ENCODE data around the gene TEX38. TPM values are rescaled to one million over a fixed set of nuclear protein-coding genes. Genes with fewer than 3 reads are reported as not detected.

TEX38 gene
- total RNA-seq, 2 donors from 2014 or later: not detected

DNA sequence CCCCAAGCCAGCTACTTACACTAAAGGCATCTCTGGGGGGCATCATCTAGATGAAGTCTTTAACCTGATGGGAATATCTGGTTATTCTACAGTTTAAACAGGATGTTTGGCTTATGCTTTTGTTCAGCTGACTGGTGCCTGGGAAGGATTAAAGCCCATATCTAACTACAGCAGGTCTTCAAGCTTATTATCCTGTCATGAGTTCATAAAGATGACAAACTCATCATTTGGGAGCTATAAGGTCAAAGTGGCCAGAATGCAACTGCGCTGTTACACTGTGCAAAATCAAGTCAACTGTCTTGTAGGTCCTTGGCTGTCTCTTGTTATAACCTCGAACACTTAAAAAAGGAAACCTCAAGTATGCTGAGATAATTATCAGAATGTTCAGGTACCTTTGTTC, 36.4 kb upstream of the TEX38 start:
- Histone ChIP-seq H3K9ac (ENCODE audit: low read depth in 2 of 2, low read length in 2 of 2) (no peak overlapping the region), H3K27me3 (no peaks in the 10 kb centered on the region), H3K9me3 (no peaks in the 10 kb centered on the region), H3K4me1 (peaks cover 4% of the 10 kb centered on the region), H3K4me3 (no peak overlapping the region), H3K36me3 (no peaks in the 10 kb centered on the region), H3K27ac (no peak overlapping the region)
- TF ChIP-seq, protein P1, sequence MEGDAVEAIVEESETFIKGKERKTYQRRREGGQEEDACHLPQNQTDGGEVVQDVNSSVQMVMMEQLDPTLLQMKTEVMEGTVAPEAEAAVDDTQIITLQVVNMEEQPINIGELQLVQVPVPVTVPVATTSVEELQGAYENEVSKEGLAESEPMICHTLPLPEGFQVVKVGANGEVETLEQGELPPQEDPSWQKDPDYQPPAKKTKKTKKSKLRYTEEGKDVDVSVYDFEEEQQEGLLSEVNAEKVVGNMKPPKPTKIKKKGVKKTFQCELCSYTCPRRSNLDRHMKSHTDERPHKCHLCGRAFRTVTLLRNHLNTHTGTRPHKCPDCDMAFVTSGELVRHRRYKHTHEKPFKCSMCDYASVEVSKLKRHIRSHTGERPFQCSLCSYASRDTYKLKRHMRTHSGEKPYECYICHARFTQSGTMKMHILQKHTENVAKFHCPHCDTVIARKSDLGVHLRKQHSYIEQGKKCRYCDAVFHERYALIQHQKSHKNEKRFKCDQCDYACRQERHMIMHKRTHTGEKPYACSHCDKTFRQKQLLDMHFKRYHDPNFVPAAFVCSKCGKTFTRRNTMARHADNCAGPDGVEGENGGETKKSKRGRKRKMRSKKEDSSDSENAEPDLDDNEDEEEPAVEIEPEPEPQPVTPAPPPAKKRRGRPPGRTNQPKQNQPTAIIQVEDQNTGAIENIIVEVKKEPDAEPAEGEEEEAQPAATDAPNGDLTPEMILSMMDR (IDR thresholded peaks at IDR 0.05): no peak
- intact Hi-C loops (cut with DNase I): no loop called here
- DNase-seq: no peak

DNA sequence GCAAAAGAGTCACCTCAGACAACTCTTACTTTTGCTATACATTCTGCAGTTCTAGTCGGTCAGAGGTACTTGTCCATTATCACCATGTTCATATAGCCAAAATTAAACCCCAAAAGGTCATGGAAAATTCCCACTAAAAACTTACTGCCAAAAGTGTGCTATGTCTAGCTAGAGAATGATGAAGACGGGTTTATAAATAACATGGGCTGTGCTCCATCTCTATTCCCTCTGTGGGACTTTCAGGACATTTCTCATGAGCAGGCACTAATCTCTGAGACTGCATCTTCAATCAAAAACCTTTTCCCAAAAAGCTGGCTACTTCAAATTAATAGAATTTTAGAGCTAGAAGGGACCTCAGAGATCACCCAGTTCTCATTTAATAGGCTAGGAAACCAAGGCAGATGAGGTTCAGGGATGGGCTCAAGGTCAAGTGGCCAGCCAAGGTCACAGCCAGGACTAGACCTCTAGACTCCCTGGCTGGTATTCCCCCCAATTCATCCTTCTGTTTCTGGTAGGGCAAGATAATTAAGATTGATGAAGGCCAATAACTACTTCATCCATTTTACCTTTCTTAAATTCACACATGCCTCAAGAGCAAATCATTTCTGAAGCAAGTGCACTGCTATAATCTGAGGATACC, 34.1 kb upstream of the TEX38 start:
- intact Hi-C loops (cut with DNase I): no loop called here
- no peak overlapping the region for H3K4me3 ChIP-seq
- no peak for DNase-seq
- no peak overlapping the region for H3K9ac ChIP-seq (ENCODE audit: low read depth in 2 of 2, low read length in 2 of 2)
- no peaks in the 10 kb centered on the region for H3K36me3 ChIP-seq
- peaks cover 4% of the 10 kb centered on the region for H3K4me1 ChIP-seq
- no peaks in the 10 kb centered on the region for H3K27me3 ChIP-seq
- TF ChIP-seq, protein P1 (IDR thresholded peaks at IDR 0.05): no peak
- H3K27ac ChIP-seq: no peak overlapping the region
- H3K9me3 ChIP-seq: no peaks in the 10 kb centered on the region

DNA sequence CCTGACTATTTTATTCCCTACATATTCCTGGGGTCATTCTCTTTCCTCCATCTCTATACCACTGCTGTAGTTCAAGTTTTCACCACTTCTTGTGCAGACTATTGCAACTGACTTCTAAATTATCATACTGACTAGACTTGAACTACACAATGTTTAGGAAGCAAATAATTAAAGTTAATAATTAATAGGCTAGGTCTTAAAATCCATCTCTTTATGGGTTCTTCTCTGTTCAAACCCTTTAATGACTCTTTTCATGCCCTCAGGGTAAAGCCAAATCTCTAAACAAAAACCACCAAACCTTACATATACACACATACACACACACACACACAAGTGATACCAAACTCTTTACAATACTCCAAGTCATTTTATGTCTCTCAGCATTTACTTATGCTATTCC, 32.7 kb upstream of the TEX38 start:
- intact Hi-C loops (cut with DNase I): no loop called here
- Histone ChIP-seq H3K4me1 (peaks cover 10% of the 10 kb centered on the region), H3K27ac (no peak overlapping the region), H3K9ac (ENCODE audit: low read depth in 2 of 2, low read length in 2 of 2) (no peak overlapping the region), H3K27me3 (no peaks in the 10 kb centered on the region), H3K36me3 (no peaks in the 10 kb centered on the region), H3K9me3 (no peaks in the 10 kb centered on the region), H3K4me3 (no peak overlapping the region)
- TF ChIP-seq, protein P1 (IDR thresholded peaks at IDR 0.05): no peak
- no peak for DNase-seq

DNA sequence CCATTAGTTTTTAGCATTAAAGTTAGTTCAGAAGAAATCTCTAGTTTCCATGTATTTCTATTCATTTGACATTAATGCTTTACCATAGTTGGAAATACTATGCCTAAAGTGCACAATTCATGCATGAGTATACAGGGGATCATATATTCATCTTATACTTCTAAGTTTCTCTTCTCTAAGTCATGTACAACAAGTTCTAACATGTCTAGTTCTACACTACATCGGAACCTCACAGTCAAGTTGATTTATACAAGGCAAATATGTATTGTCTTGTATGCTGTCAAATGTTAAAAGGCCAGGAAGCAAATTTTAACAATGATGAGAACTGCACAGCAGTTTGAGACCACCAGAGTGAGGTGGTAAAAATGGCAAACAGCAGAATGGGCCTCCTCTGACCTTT, 32.1 kb upstream of the TEX38 start:
- Histone ChIP-seq H3K4me3 (no peak overlapping the region), H3K4me1 (peaks cover 10% of the 10 kb centered on the region), H3K9ac (ENCODE audit: low read depth in 2 of 2, low read length in 2 of 2) (no peak overlapping the region), H3K36me3 (no peaks in the 10 kb centered on the region), H3K9me3 (no peaks in the 10 kb centered on the region), H3K27me3 (no peaks in the 10 kb centered on the region), H3K27ac (no peak overlapping the region)
- DNase-seq: no peak
- intact Hi-C loops (cut with DNase I): no loop called here
- TF ChIP-seq, protein P1 (IDR thresholded peaks at IDR 0.05): no peak

DNA sequence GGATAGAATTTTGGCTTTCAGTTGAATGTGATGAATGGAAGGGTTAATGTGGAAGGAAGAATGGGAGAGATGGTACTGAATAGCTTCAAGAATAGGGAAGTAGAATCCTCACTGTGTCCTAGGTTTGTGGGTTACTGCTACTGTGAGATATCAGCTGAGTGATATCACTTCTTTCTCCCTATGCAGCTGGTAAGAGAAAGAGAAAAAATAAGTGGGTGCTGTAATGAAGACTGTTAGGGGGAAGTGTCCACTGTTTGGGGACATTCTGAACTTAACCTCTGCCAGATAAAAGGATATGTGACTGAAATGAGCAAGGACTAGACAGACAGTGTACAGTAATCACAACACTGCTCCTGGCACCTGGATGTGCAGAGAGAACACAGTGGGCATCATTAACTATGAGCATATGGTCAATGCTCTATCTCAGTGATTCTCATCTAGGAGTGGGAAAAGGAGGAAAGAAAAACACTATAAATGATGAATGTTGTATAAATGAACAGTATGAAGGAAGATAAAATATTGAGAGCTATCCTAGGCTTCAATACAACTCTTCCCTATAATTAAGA, 29.5 kb upstream of the TEX38 start:
- intact Hi-C loops (cut with DNase I): no loop called here
- TF ChIP-seq, protein P1 (IDR thresholded peaks at IDR 0.05): no peak
- Histone ChIP-seq H3K27me3 (no peaks in the 10 kb centered on the region), H3K27ac (no peak overlapping the region), H3K4me3 (no peak overlapping the region), H3K9me3 (no peaks in the 10 kb centered on the region), H3K4me1 (peaks cover 10% of the 10 kb centered on the region), H3K9ac (ENCODE audit: low read depth in 2 of 2, low read length in 2 of 2) (no peak overlapping the region), H3K36me3 (no peaks in the 10 kb centered on the region)
- DNase-seq: no peak

All from colonic mucosa (tissue), 4 donors.